Neural cell (in vitro differentiated cells): ENCODE data around the gene FAM43A. TPM values are rescaled to one million over a fixed set of nuclear protein-coding genes. Genes with fewer than 3 reads are reported as not detected.

Experiments
- H2AFZ ChIP-seq: fragments of 200-600, 300-800 bp; sonication (generic), shearing (Covaris generic); 2 replicates; pipeline ENCODE4 v1.6.0; 2014; ENCODE audit warnings: low read depth, mild to moderate bottlenecking, antibody characterized with exemption, low read length, moderate library complexity
- H3F3A ChIP-seq: fragments of 200-600 bp; shearing (Covaris generic); 2 replicates; pipeline ENCODE4 v1.6.1; 2016; ENCODE audit warnings: mild to moderate bottlenecking, moderate library complexity, mixed read lengths, antibody characterized with exemption, low read length; ENCODE audit not compliant: insufficient read depth, poor library complexity, severe bottlenecking
- H3K27ac ChIP-seq: fragments of 200-600, 300-800 bp; sonication (generic), shearing (Covaris generic); 2 replicates; pipeline ENCODE4 v1.5.1; 2014; ENCODE audit warnings: mild to moderate bottlenecking, low read length, moderate library complexity
- H3K27me3 ChIP-seq: fragments of 300-800, 200-600 bp; sonication (generic), shearing (Covaris generic); 2 replicates; pipeline ENCODE4 v1.6.0; 2014; ENCODE audit warnings: mild to moderate bottlenecking, low read depth, low read length, moderate library complexity; ENCODE audit not compliant: insufficient read depth
- H3K36me3 ChIP-seq: fragments of 300-800, 200-600 bp; sonication (generic), shearing (Covaris generic); 2 replicates; pipeline ENCODE4 v1.5.1; 2014; ENCODE audit warnings: mild to moderate bottlenecking, antibody characterized with exemption, low read length, moderate library complexity; ENCODE audit not compliant: insufficient read depth
- H3K4me2 ChIP-seq: fragments of 300-800, 200-600 bp; sonication (generic), shearing (Covaris generic); 2 replicates; pipeline ENCODE4 v1.6.0; 2014; ENCODE audit warnings: mild to moderate bottlenecking, low read length
- H3K4me3 ChIP-seq: fragments of 300-800, 200-600 bp; sonication (generic), shearing (Covaris generic); 2 replicates; pipeline ENCODE4 v1.5.1; 2014; ENCODE audit warnings: mild to moderate bottlenecking, low read length, moderate library complexity
- H3K79me2 ChIP-seq: fragments of 200-600 bp; shearing (Covaris generic); replicated peaks from 2 replicates; pipeline ENCODE4 v1.6.0; 2014; ENCODE audit warnings: mild to moderate bottlenecking, low read length, moderate library complexity; ENCODE audit not compliant: insufficient read depth
- H3K9ac ChIP-seq: fragments of 300-800, 200-600 bp; sonication (generic), shearing (Covaris generic); 2 replicates; pipeline ENCODE4 v1.6.1; 2016; ENCODE audit warnings: mild to moderate bottlenecking, low read length, mixed read lengths
- H3K9me2 ChIP-seq: fragments of 200-600 bp; shearing (Covaris generic); 2 replicates; pipeline ENCODE4 v1.6.1; 2016; ENCODE audit warnings: mild to moderate bottlenecking, low read length, mixed read lengths; ENCODE audit not compliant: insufficient read depth
- H3K9me3 ChIP-seq: fragments of 200-600, 300-800 bp; sonication (generic), shearing (Covaris generic); 2 replicates; pipeline ENCODE4 v1.6.1; 2016; ENCODE audit warnings: mild to moderate bottlenecking, mixed run types, low read length, moderate library complexity, mixed read lengths
- H4K20me1 ChIP-seq: fragments of 200-600 bp; shearing (Covaris generic); 2 replicates; pipeline ENCODE4 v1.6.1; 2016; ENCODE audit warnings: mild to moderate bottlenecking, mixed run types; ENCODE audit not compliant: insufficient read depth
- EP300 ChIP-seq: fragments of 450-650 bp; conservative IDR thresholded peaks from 2 replicates; pipeline ENCODE4 v1.6.1; 2014; ENCODE audit warnings: antibody characterized with exemption, mild to moderate bottlenecking, moderate library complexity; ENCODE audit not compliant: poor library complexity, severe bottlenecking
- EZH2 ChIP-seq: fragments of 200-600, 300-800 bp; shearing (Covaris generic), sonication (generic); IDR thresholded peaks from 2 replicates; pipeline ENCODE4 v1.6.1; 2014; ENCODE audit warnings: antibody characterized with exemption, low read length, borderline replicate concordance, mild to moderate bottlenecking; ENCODE audit not compliant: insufficient read depth, poor library complexity, severe bottlenecking
- MXI1 ChIP-seq: fragments of 450-650 bp; conservative IDR thresholded peaks from 2 replicates; pipeline ENCODE4 v1.6.1; 2014; ENCODE audit warnings: antibody characterized with exemption, mild to moderate bottlenecking; ENCODE audit not compliant: poor library complexity, severe bottlenecking
- POLR2AphosphoS5 ChIP-seq: IDR thresholded peaks from 2 replicates; pipeline ENCODE4 v1.6.1; 2012
- RAD21 ChIP-seq: fragments of 450-650 bp; conservative IDR thresholded peaks from 2 replicates; pipeline ENCODE4 v1.6.1; 2014; ENCODE audit warnings: antibody characterized with exemption, mild to moderate bottlenecking, moderate library complexity
- SMC3 ChIP-seq: fragments of 450-650 bp; conservative IDR thresholded peaks from 2 replicates; pipeline ENCODE4 v1.6.1; 2014; ENCODE audit warnings: antibody characterized with exemption, mild to moderate bottlenecking, moderate library complexity; ENCODE audit not compliant: poor library complexity
- TAF1 ChIP-seq: IDR thresholded peaks from 2 replicates; pipeline ENCODE4 v1.6.1; 2012; ENCODE audit warnings: low read depth
- polyA plus RNA-seq: library from polyadenylated mRNA; depleted of rRNA; stranded (reverse); fragments of >200 nt; gene quantifications from 2 replicates; pipeline ENCODE4 v1.2.3, GENCODE V29; 2014
- TF ChIP-seq, protein P1 (sequence below): fragments of 450-650 bp; IDR thresholded peaks from 2 replicates; pipeline ENCODE4 v1.5.1; 2014; ENCODE audit warnings: antibody characterized with exemption, mild to moderate bottlenecking, moderate library complexity; ENCODE audit not compliant: poor library complexity, severe bottlenecking
- TF ChIP-seq, protein P2 (sequence below): IDR thresholded peaks from 2 replicates; pipeline ENCODE4 v1.6.1; 2012; ENCODE audit warnings: borderline replicate concordance

The FAM43A gene
- polyA plus RNA-seq, 1 donor from 2014 or later = 0.59 TPM

DNA sequence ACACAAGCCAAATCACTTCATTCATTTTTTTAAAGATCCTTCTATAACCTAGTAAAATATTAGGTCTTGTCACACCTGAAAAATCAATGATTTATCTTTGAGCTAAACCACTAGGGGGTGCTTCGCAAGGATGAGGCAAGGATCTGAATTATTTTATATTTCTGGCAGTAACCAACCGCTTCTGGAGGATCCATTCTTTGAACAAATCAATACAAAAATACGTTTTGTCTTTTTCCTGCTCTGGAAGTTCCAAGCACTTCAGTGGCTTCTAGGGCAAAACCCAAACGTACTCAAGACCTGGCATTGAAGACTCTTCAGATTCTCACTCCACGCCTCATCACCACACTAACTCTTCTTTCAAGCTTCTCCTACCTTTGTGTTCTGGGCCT lies 14.2 kb upstream of the FAM43A start:
- peaks cover 6% of the 10 kb centered on the region for H3K27me3 ChIP-seq
- no peaks in the 10 kb centered on the region for H3K9me3 ChIP-seq
- no peaks in the 10 kb centered on the region for H4K20me1 ChIP-seq
- no peaks in the 10 kb centered on the region for H3F3A ChIP-seq
- peaks cover 16% of the 10 kb centered on the region for H3K79me2 ChIP-seq
- peak overlapping the region; percentile 75 for H3K4me2 ChIP-seq
- H3K4me3 ChIP-seq = peak overlapping the region; percentile 72
- H2AFZ ChIP-seq = peak overlapping the region; percentile 77
- H3K27ac ChIP-seq = peak overlapping the region; percentile 74
- H3K9ac ChIP-seq = peak overlapping the region; percentile 69
- TF ChIP-seq TAF1 (no peak), SMC3 (peak; percentile 88), EZH2 (no peak), RAD21 (peak; percentile 69), POLR2AphosphoS5 (no peak), EP300 (no peak), MXI1 (no peak)
- TF ChIP-seq, protein P1, sequence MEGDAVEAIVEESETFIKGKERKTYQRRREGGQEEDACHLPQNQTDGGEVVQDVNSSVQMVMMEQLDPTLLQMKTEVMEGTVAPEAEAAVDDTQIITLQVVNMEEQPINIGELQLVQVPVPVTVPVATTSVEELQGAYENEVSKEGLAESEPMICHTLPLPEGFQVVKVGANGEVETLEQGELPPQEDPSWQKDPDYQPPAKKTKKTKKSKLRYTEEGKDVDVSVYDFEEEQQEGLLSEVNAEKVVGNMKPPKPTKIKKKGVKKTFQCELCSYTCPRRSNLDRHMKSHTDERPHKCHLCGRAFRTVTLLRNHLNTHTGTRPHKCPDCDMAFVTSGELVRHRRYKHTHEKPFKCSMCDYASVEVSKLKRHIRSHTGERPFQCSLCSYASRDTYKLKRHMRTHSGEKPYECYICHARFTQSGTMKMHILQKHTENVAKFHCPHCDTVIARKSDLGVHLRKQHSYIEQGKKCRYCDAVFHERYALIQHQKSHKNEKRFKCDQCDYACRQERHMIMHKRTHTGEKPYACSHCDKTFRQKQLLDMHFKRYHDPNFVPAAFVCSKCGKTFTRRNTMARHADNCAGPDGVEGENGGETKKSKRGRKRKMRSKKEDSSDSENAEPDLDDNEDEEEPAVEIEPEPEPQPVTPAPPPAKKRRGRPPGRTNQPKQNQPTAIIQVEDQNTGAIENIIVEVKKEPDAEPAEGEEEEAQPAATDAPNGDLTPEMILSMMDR = peak; percentile 83
- TF ChIP-seq, protein P2, sequence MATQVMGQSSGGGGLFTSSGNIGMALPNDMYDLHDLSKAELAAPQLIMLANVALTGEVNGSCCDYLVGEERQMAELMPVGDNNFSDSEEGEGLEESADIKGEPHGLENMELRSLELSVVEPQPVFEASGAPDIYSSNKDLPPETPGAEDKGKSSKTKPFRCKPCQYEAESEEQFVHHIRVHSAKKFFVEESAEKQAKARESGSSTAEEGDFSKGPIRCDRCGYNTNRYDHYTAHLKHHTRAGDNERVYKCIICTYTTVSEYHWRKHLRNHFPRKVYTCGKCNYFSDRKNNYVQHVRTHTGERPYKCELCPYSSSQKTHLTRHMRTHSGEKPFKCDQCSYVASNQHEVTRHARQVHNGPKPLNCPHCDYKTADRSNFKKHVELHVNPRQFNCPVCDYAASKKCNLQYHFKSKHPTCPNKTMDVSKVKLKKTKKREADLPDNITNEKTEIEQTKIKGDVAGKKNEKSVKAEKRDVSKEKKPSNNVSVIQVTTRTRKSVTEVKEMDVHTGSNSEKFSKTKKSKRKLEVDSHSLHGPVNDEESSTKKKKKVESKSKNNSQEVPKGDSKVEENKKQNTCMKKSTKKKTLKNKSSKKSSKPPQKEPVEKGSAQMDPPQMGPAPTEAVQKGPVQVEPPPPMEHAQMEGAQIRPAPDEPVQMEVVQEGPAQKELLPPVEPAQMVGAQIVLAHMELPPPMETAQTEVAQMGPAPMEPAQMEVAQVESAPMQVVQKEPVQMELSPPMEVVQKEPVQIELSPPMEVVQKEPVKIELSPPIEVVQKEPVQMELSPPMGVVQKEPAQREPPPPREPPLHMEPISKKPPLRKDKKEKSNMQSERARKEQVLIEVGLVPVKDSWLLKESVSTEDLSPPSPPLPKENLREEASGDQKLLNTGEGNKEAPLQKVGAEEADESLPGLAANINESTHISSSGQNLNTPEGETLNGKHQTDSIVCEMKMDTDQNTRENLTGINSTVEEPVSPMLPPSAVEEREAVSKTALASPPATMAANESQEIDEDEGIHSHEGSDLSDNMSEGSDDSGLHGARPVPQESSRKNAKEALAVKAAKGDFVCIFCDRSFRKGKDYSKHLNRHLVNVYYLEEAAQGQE = no peak
- H3K9me2 ChIP-seq = no peaks in the 10 kb centered on the region
- H3K36me3 ChIP-seq = no peaks in the 10 kb centered on the region

DNA sequence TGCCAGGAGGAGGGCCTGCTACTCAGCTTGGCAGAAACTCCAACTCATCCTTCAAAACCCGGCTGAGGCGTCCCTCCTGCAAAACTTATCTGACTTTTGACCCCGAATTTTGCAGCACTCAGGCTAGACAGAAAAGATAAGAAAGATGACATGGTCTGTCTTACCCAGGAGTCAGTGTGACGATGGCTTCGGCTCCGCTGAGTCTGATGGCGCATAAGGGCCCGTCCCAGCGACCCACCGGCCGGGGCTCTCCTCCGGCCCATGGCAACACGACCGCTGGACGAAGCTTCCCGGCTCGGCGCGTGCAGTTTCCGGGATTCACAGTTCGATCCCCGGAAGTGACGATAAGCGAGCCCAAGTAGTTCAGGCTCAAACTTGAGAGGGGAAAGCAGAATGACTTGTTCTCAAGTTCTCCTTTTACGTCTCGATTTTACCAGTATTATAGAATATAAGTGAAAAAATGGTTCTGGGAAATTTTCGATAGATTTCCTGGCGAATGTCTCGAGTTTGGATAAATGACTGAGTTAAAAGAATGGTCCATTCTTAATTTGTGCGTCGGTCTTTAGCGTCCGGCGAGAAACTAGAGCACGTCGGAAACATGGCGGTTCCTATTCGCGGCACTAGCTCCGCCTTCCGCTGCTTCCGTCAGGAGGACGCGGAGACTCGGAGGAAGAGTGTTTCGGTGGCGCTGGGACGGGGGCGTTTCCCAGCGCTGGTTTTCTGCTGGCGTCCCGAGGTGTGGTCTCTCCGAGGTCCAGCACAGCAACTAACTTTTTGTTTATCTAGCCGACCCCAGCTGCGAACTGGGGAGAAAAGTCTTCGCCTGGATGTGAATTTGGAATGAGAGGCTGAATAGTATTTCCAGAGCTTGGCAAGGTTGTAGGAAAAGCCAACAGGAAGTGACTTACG lies 13.5 kb upstream of the FAM43A start, which contains the start of gene LSG1:
Gene LSG1, minus strand, starts transcription at position 292 of the 909 bp plus-strand sequence. Its CDS starts 29 bp downstream, at position 263.
- Histone ChIP-seq H3K27ac (peak within 1 kb of the TSS; percentile 74), H4K20me1 (no peaks in the 10 kb centered on the region), H3K4me2 (peak within 1 kb of the TSS; percentile 75), H3K9ac (peak within 1 kb of the TSS; percentile 69), H3K27me3 (peaks cover 6% of the 10 kb centered on the region), H3F3A (no peaks in the 10 kb centered on the region), H3K79me2 (peaks cover 16% of the 10 kb centered on the region), H2AFZ (peak within 1 kb of the TSS; percentile 77), H3K9me3 (no peaks in the 10 kb centered on the region), H3K4me3 (peak within 1 kb of the TSS; percentile 72), H3K9me2 (no peaks in the 10 kb centered on the region), H3K36me3 (no peaks in the 10 kb centered on the region)
- TF ChIP-seq POLR2AphosphoS5 (peak; percentile 78), RAD21 (no peak), MXI1 (peak; percentile 99), SMC3 (no peak), EP300 (peak; percentile 83), EZH2 (no peak), TAF1 (peak; percentile 20)
- TF ChIP-seq, protein P1 = peak; percentile 31
- TF ChIP-seq, protein P2 = peak; percentile 38
